Memory B cell (primary cell): Measurements from ENCODE around the gene SLIT3.

Experiments
- ATAC-seq: fragments of 150-1000 bp; cut with Tn5 transposase; 2 replicates; pipeline ENCODE4 v1.10.0; 2021; ENCODE audit warnings: low read depth, mild to moderate bottlenecking, moderate library complexity
- DNase-seq, 2 donors: peaks; one replicate each; pipeline ENCODE4 v3.0.0; 2022; ENCODE audit warnings: low spot score in 2 of 2
- H3K27ac Mint-ChIP-seq: one replicate; pipeline ENCODE4 v1.8.0; 2022; ENCODE audit warnings: mild to moderate bottlenecking, moderate library complexity, mixed read lengths
- H3K27me3 Mint-ChIP-seq: one replicate; pipeline ENCODE4 v1.8.0; 2022; ENCODE audit warnings: mixed read lengths
- H3K36me3 Mint-ChIP-seq: one replicate; pipeline ENCODE4 v1.8.0; 2022; ENCODE audit warnings: mild to moderate bottlenecking, mixed read lengths
- H3K4me1 Mint-ChIP-seq: one replicate; pipeline ENCODE4 v1.8.0; 2022; ENCODE audit warnings: mixed read lengths
- H3K4me3 Mint-ChIP-seq: one replicate; pipeline ENCODE4 v1.8.0; 2022; ENCODE audit warnings: mild to moderate bottlenecking, moderate library complexity, mixed read lengths
- H3K9me3 Mint-ChIP-seq: one replicate; pipeline ENCODE4 v1.8.0; 2022; ENCODE audit warnings: mixed read lengths

Gene SLIT3

GRCh38 chr5:169300468-169301385 lies at the start of gene SLIT3:
Gene SLIT3 (minus strand): TSS chr5:169301139. CDS start chr5:169300709, 430 bp downstream.
- peaks cover 5% of the 10 kb centered on the region for H3K4me1 Mint-ChIP-seq
- peaks cover 20% of the 10 kb centered on the region for H3K27me3 Mint-ChIP-seq
- H3K36me3 Mint-ChIP-seq = no peaks in the 10 kb centered on the region
- H3K27ac Mint-ChIP-seq = no peak within 1 kb of the TSS
- no peaks in the 10 kb centered on the region for H3K9me3 Mint-ChIP-seq
- DNase-seq = no peak
- no peak for ATAC-seq
- no peak within 1 kb of the TSS for H3K4me3 Mint-ChIP-seq

- Mint-ChIP-seq H3K27me3 (peaks cover 6% of the 10 kb centered on the region), H3K4me1 (no peaks in the 10 kb centered on the region), H3K27ac (no peak overlapping the region), H3K4me3 (no peak overlapping the region), H3K36me3 (no peaks in the 10 kb centered on the region), H3K9me3 (no peaks in the 10 kb centered on the region)
- no peak for ATAC-seq
- no peak for DNase-seq
Observed at GRCh38 chr5:169350016-169350415, 49.1 kb upstream of the SLIT3 start.

- DNase-seq (no peak), ATAC-seq (no peak)
- Mint-ChIP-seq H3K4me1 (no peaks in the 10 kb centered on the region), H3K36me3 (no peaks in the 10 kb centered on the region), H3K27me3 (peaks cover 10% of the 10 kb centered on the region), H3K27ac (no peak overlapping the region), H3K9me3 (no peaks in the 10 kb centered on the region), H3K4me3 (no peak overlapping the region)
Observed at GRCh38 chr5:169347786-169348185, 46.8 kb upstream of the SLIT3 start.

- no peak overlapping the region for H3K27ac Mint-ChIP-seq
- no peak overlapping the region for H3K4me3 Mint-ChIP-seq
- no peaks in the 10 kb centered on the region for H3K9me3 Mint-ChIP-seq
- H3K27me3 Mint-ChIP-seq = peaks cover 8% of the 10 kb centered on the region
- H3K4me1 Mint-ChIP-seq = no peaks in the 10 kb centered on the region
- ATAC-seq = no peak
- H3K36me3 Mint-ChIP-seq = no peaks in the 10 kb centered on the region
- DNase-seq = no peak
Observed at GRCh38 chr5:169344629-169345028, 43.7 kb upstream of the SLIT3 start.

GRCh38 chr5:169343766-169344165 lies 42.8 kb upstream of the SLIT3 start:
- no peak overlapping the region for H3K4me3 Mint-ChIP-seq
- no peaks in the 10 kb centered on the region for H3K9me3 Mint-ChIP-seq
- H3K36me3 Mint-ChIP-seq = no peaks in the 10 kb centered on the region
- ATAC-seq (no peak), DNase-seq (no peak)
- no peaks in the 10 kb centered on the region for H3K4me1 Mint-ChIP-seq
- peaks cover 7% of the 10 kb centered on the region for H3K27me3 Mint-ChIP-seq
- H3K27ac Mint-ChIP-seq = no peak overlapping the region

- no peak for DNase-seq
- H3K9me3 Mint-ChIP-seq = no peaks in the 10 kb centered on the region
- H3K4me1 Mint-ChIP-seq = no peaks in the 10 kb centered on the region
- H3K36me3 Mint-ChIP-seq = no peaks in the 10 kb centered on the region
- H3K4me3 Mint-ChIP-seq = no peak overlapping the region
- H3K27me3 Mint-ChIP-seq = peaks cover 5% of the 10 kb centered on the region
- no peak for ATAC-seq
- H3K27ac Mint-ChIP-seq = no peak overlapping the region
Observed at GRCh38 chr5:169341556-169341955, 40.6 kb upstream of the SLIT3 start.

- Mint-ChIP-seq H3K4me1 (no peaks in the 10 kb centered on the region), H3K9me3 (no peaks in the 10 kb centered on the region), H3K4me3 (no peak overlapping the region), H3K36me3 (no peaks in the 10 kb centered on the region), H3K27ac (no peak overlapping the region), H3K27me3 (peaks cover 5% of the 10 kb centered on the region)
- DNase-seq (no peak), ATAC-seq (no peak)
Observed at GRCh38 chr5:169339869-169340268, 38.9 kb upstream of the SLIT3 start.

- Mint-ChIP-seq H3K27ac (no peak overlapping the region), H3K27me3 (peaks cover 3% of the 10 kb centered on the region), H3K9me3 (no peaks in the 10 kb centered on the region), H3K4me1 (no peaks in the 10 kb centered on the region), H3K4me3 (no peak overlapping the region), H3K36me3 (no peaks in the 10 kb centered on the region)
- DNase-seq = no peak
- ATAC-seq = no peak
Observed at GRCh38 chr5:169336242-169336641, 35.3 kb upstream of the SLIT3 start.

- Mint-ChIP-seq H3K4me3 (no peak overlapping the region), H3K4me1 (no peaks in the 10 kb centered on the region), H3K27me3 (peaks cover 3% of the 10 kb centered on the region), H3K9me3 (no peaks in the 10 kb centered on the region), H3K27ac (no peak overlapping the region), H3K36me3 (no peaks in the 10 kb centered on the region)
- ATAC-seq (no peak), DNase-seq (no peak)
Observed at GRCh38 chr5:169335806-169336205, 34.9 kb upstream of the SLIT3 start.

GRCh38 chr5:169333518-169333917 lies 32.6 kb upstream of the SLIT3 start:
- Mint-ChIP-seq H3K9me3 (no peaks in the 10 kb centered on the region), H3K4me1 (no peaks in the 10 kb centered on the region)
- DNase-seq = no peak

GRCh38 chr5:169331292-169331852 lies 30.4 kb upstream of the SLIT3 start:
- Mint-ChIP-seq H3K9me3 (no peaks in the 10 kb centered on the region), H3K27me3 (peaks cover 3% of the 10 kb centered on the region), H3K36me3 (no peaks in the 10 kb centered on the region), H3K4me3 (no peak overlapping the region), H3K27ac (no peak overlapping the region), H3K4me1 (no peaks in the 10 kb centered on the region)
- DNase-seq = no peak
- ATAC-seq = no peak

More at GRCh38 chr5:169333518-169333917, 32.6 kb upstream of the SLIT3 start:
- ATAC-seq = no peak
- Mint-ChIP-seq H3K36me3 (no peaks in the 10 kb centered on the region), H3K27me3 (peaks cover 3% of the 10 kb centered on the region), H3K4me3 (no peak overlapping the region), H3K27ac (no peak overlapping the region)

- peaks cover 3% of the 10 kb centered on the region for H3K4me1 Mint-ChIP-seq
- ATAC-seq = no peak
- DNase-seq = no peak
- no peaks in the 10 kb centered on the region for H3K36me3 Mint-ChIP-seq
- H3K27me3 Mint-ChIP-seq = peaks cover 3% of the 10 kb centered on the region
- H3K4me3 Mint-ChIP-seq = no peak overlapping the region
- H3K27ac Mint-ChIP-seq = no peak overlapping the region
- peaks cover 4% of the 10 kb centered on the region for H3K9me3 Mint-ChIP-seq
Observed at GRCh38 chr5:169328401-169328800, 27.5 kb upstream of the SLIT3 start.

- Mint-ChIP-seq H3K9me3 (peaks cover 5% of the 10 kb centered on the region), H3K27me3 (peaks cover 2% of the 10 kb centered on the region), H3K4me3 (no peak overlapping the region), H3K4me1 (peaks cover 3% of the 10 kb centered on the region), H3K36me3 (no peaks in the 10 kb centered on the region), H3K27ac (no peak overlapping the region)
- DNase-seq = no peak
- no peak for ATAC-seq
Observed at GRCh38 chr5:169325273-169325672, 24.3 kb upstream of the SLIT3 start.

- Mint-ChIP-seq H3K27ac (no peak overlapping the region), H3K4me3 (no peak overlapping the region), H3K9me3 (peaks cover 1% of the 10 kb centered on the region), H3K4me1 (no peaks in the 10 kb centered on the region), H3K36me3 (no peaks in the 10 kb centered on the region), H3K27me3 (peaks cover 2% of the 10 kb centered on the region)
- ATAC-seq (no peak), DNase-seq (no peak)
Observed at GRCh38 chr5:169318556-169318955, 17.6 kb upstream of the SLIT3 start.
